ENCODE results near the gene NFE2L1.
"Not testable (repeated sequence)": the region's sequence is repeated elsewhere in the genome, so short reads cannot be mapped to it uniquely, and the experiment has no call there.

NFE2L1 gene

GRCh38 chr17:48051283-48051682 is 3.1 kb downstream of the NFE2L1 start:
- DNase-seq: no peak

GRCh38 chr17:48051706-48052486 is 3.7 kb downstream of the NFE2L1 start:
- no peak for DNase-seq

GRCh38 chr17:48052956-48053757 is 5.0 kb downstream of the NFE2L1 start:
- no peak for DNase-seq

GRCh38 chr17:48053758-48054237 is 5.6 kb downstream of the NFE2L1 start:
- no peak for DNase-seq

GRCh38 chr17:48054238-48055185 is 6.4 kb downstream of the NFE2L1 start:
- no peak for DNase-seq

- peak; percentile 58 to 60 for DNase-seq
Measured at GRCh38 chr17:48055531-48056245, 7.5 kb downstream of the NFE2L1 start.

- DNase-seq: no peak
Measured at GRCh38 chr17:48056246-48056745, 8.1 kb downstream of the NFE2L1 start.

GRCh38 chr17:48056879-48057278 is 8.7 kb downstream of the NFE2L1 start:
- no peak for DNase-seq

GRCh38 chr17:48057626-48058025 is 9.5 kb downstream of the NFE2L1 start:
- no peak for DNase-seq

GRCh38 chr17:48058393-48059124 is 10.4 kb downstream of the NFE2L1 start:
- no peak for DNase-seq

- no peak for DNase-seq
Measured at GRCh38 chr17:48059125-48059668, 11.0 kb downstream of the NFE2L1 start.

GRCh38 chr17:48060249-48060648 is 12.1 kb downstream of the NFE2L1 start:
- DNase-seq: no peak

GRCh38 chr17:48062273-48062672 is 14.1 kb downstream of the NFE2L1 start:
- DNase-seq: no peak

- DNase-seq: no peak
Measured at GRCh38 chr17:48064638-48065037, 16.5 kb downstream of the NFE2L1 start.

- DNase-seq: no peak
Measured at GRCh38 chr17:48066192-48066591, 18.0 kb downstream of the NFE2L1 start.

- DNase-seq: no peak
Measured at GRCh38 chr17:48066656-48067055, 18.5 kb downstream of the NFE2L1 start.

GRCh38 chr17:48067245-48067644 is 19.1 kb downstream of the NFE2L1 start:
- DNase-seq: no peak

GRCh38 chr17:48067808-48068207 is 19.6 kb downstream of the NFE2L1 start:
- DNase-seq: not testable (repeated sequence)

GRCh38 chr17:48068491-48068961 is 20.4 kb downstream of the NFE2L1 start:
- DNase-seq: no peak

GRCh38 chr17:48070195-48070594 is 22.0 kb downstream of the NFE2L1 start:
- DNase-seq: no peak

GRCh38 chr17:48071654-48072053 is 23.5 kb downstream of the NFE2L1 start:
- no peak for DNase-seq

Measured in activated CD4-positive, alpha-beta T cell treated with anti-CD3 and anti-CD28 coated beads, Interleukin-2, amount 50 U/mL, for 48 hours (primary cell).